Calu3 (cell line): ENCODE data around the gene EIF2S3B. TPM values are rescaled to one million over a fixed set of nuclear protein-coding genes. Genes with fewer than 3 reads are reported as not detected.

Experiments used
- BruUV-seq: library from RNA; stranded (reverse); fragments of 400-500 nt; replicated peaks from 2 replicates; lab custom pipeline; 2021; lab: Mats Ljungman, UMichigan
- CTCF ChIA-PET: fragments of 300-600 bp; sonication (Branson Sonifier 250); formaldehyde crosslinking; loops from one replicate; lab custom pipeline; 2022; ENCODE audit warnings: antibody characterized with exemption; lab: Charles Lee
- DNase-seq: peaks from one replicate; pipeline ENCODE4 v3.0.0; 2022
- H3K27ac Mint-ChIP-seq: one replicate; pipeline ENCODE4 v1.8.0; 2022; ENCODE audit warnings: mixed read lengths; ENCODE audit not compliant: unreplicated experiment
- H3K27me3 Mint-ChIP-seq: one replicate; pipeline ENCODE4 v1.8.0; 2022; ENCODE audit warnings: mixed read lengths; ENCODE audit not compliant: unreplicated experiment
- H3K36me3 Mint-ChIP-seq: one replicate; pipeline ENCODE4 v1.8.0; 2022; ENCODE audit warnings: mild to moderate bottlenecking, moderate library complexity, mixed read lengths; ENCODE audit not compliant: insufficient read depth, unreplicated experiment
- H3K4me1 Mint-ChIP-seq: one replicate; pipeline ENCODE4 v1.8.0; 2022; ENCODE audit warnings: mild to moderate bottlenecking, low read depth, mixed read lengths; ENCODE audit not compliant: unreplicated experiment
- H3K4me3 Mint-ChIP-seq: one replicate; pipeline ENCODE4 v1.8.0; 2022; ENCODE audit warnings: mild to moderate bottlenecking, low read depth, moderate library complexity, mixed read lengths; ENCODE audit not compliant: unreplicated experiment
- H3K9me3 Mint-ChIP-seq: one replicate; pipeline ENCODE4 v1.8.0; 2022; ENCODE audit warnings: low read depth, mixed read lengths; ENCODE audit not compliant: unreplicated experiment
- CTCF ChIP-seq: fragments of 200-600 bp; IDR thresholded peaks from one replicate; pipeline ENCODE4 v1.8.0; 2022; ENCODE audit warnings: antibody characterized with exemption; ENCODE audit not compliant: unreplicated experiment
- intact Hi-C: fragments of 100-400 bp; cut with micrococcal nuclease; formaldehyde crosslinking; loops from one replicate; pipeline ENCODE4 v1.10.0; 2022; ENCODE audit not compliant: unreplicated experiment
- total RNA-seq: library from RNA; stranded (reverse); gene quantifications from 2 replicates; pipeline ENCODE4 v1.2.3, GENCODE V29; 2022

The EIF2S3B gene
- total RNA-seq, 1 experiment from 2014 or later = 5.7 TPM

GRCh38 chr12:10557766-10558165 lies 52.1 kb downstream of the EIF2S3B start:
- CTCF ChIA-PET = no interaction called here
- no peaks in the 10 kb centered on the region for H3K4me1 Mint-ChIP-seq
- H3K36me3 Mint-ChIP-seq = no peaks in the 10 kb centered on the region
- no peak overlapping the region for H3K27ac Mint-ChIP-seq
- no peaks in the 10 kb centered on the region for H3K9me3 Mint-ChIP-seq
- intact Hi-C loops = no loop called here
- no TSS peak for BruUV-seq
- no peak for TF ChIP-seq CTCF
- H3K27me3 Mint-ChIP-seq = no peaks in the 10 kb centered on the region
- H3K4me3 Mint-ChIP-seq = no peak overlapping the region
- no peak for DNase-seq

Other genes starting within 250 kb of the EIF2S3B start
- 0.14 TPM in 1 of 2 replicates, not detected in the other for gene KLRD1, start 198.0 kb upstream of the EIF2S3B start, total RNA-seq
- gene KLRK1, start 115.8 kb upstream of the EIF2S3B start, total RNA-seq = not detected in 2 replicates
- gene KLRC4, start 96.1 kb upstream of the EIF2S3B start, total RNA-seq = not detected in 2 replicates
- not detected in 2 replicates for gene KLRC3, start 85.3 kb upstream of the EIF2S3B start, total RNA-seq
- gene KLRC2, start 69.9 kb upstream of the EIF2S3B start, total RNA-seq = not detected in 2 replicates
- not detected in 2 replicates for gene KLRC1, start 52.5 kb upstream of the EIF2S3B start, total RNA-seq
- 59.5 and 61.4 TPM in 2 replicates for gene MAGOHB, start 107.7 kb downstream of the EIF2S3B start, total RNA-seq
- 8.4 and 10.7 TPM in 2 replicates for gene STYK1, start 168.2 kb downstream of the EIF2S3B start, total RNA-seq
- gene YBX3, start 217.4 kb downstream of the EIF2S3B start, total RNA-seq = 295 and 312 TPM in 2 replicates